ENCODE data around the gene ADAMTSL3. TPM values are rescaled to one million over a fixed set of nuclear protein-coding genes. Genes with fewer than 3 reads are reported as not detected.

The ADAMTSL3 gene
- total RNA-seq, 4 donors from 2014 or later, result 4.9 to 8.8 (median 6.8) TPM

DNA sequence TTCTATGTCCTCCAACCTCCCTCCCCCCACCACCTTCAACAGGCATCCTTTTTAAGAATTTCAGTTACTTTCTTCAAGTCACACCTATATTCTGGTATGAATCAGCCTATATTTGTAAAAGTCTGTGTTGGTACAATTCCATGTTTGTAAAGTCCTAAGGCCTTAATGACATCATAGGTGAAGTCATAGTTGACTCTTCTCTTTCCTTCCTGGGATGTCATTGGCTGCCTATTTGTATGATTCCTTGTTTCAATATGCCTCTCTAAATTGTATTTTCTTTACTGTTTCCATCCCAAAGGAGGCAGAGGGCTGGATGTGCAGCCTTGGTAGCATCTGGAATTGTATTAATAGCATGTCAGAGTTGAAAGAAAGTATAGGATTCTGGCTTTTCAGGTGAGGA is 56.5 kb downstream of the ADAMTSL3 start:
- Histone ChIP-seq H3K4me3 (no peak overlapping the region), H3K27ac (no peak overlapping the region), H3K9me3 (no peaks in the 10 kb centered on the region), H3K4me1 (no peaks in the 10 kb centered on the region), H3K36me3 (no peaks in the 10 kb centered on the region), H3K27me3 (no peaks in the 10 kb centered on the region)
- no peak for DNase-seq
- TF ChIP-seq POLR2A (IDR thresholded peaks at IDR 0.05) (no peak), POLR2AphosphoS5 (IDR thresholded peaks at IDR 0.05) (no peak), EP300 (IDR thresholded peaks at IDR 0.05; ENCODE audit: low read depth) (no peak)
- TF ChIP-seq, protein P1, sequence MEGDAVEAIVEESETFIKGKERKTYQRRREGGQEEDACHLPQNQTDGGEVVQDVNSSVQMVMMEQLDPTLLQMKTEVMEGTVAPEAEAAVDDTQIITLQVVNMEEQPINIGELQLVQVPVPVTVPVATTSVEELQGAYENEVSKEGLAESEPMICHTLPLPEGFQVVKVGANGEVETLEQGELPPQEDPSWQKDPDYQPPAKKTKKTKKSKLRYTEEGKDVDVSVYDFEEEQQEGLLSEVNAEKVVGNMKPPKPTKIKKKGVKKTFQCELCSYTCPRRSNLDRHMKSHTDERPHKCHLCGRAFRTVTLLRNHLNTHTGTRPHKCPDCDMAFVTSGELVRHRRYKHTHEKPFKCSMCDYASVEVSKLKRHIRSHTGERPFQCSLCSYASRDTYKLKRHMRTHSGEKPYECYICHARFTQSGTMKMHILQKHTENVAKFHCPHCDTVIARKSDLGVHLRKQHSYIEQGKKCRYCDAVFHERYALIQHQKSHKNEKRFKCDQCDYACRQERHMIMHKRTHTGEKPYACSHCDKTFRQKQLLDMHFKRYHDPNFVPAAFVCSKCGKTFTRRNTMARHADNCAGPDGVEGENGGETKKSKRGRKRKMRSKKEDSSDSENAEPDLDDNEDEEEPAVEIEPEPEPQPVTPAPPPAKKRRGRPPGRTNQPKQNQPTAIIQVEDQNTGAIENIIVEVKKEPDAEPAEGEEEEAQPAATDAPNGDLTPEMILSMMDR (IDR thresholded peaks at IDR 0.05), result no peak
- intact Hi-C loops (cut with DNase I; ENCODE audit: low total_unique reads) (no loop called here), in situ Hi-C loops (cut with MboI; ENCODE audit: low pct_ligation_motif_present in 1 of 4, low pct_unique_long_range_greater_than_20kb in 1 of 4, low sequenced_read_pairs in 3 of 4) (no loop called here)

DNA sequence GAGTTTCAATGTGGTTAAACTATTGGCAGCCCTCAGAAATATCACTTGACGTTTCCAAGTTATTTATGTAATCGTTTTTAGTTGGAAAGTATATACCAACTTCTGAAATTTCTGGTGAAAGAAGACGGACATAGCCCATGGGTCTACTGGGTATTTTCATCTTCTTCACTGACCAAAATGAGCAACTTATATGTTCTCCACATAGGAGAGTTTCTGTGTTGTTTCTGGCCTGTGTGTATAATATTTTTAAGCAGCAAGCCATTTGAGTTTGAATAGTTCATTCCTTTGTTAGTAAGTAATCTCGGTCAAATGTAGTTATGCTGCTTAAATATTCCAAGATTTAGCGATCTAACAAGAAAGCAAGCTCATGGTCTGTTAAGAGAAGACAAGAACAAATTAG is 57.3 kb downstream of the ADAMTSL3 start:
- TF ChIP-seq POLR2A (IDR thresholded peaks at IDR 0.05) (no peak), POLR2AphosphoS5 (IDR thresholded peaks at IDR 0.05) (no peak), EP300 (IDR thresholded peaks at IDR 0.05; ENCODE audit: low read depth) (no peak)
- TF ChIP-seq, protein P1 (IDR thresholded peaks at IDR 0.05), result no peak
- in situ Hi-C loops (cut with MboI; ENCODE audit: low pct_ligation_motif_present in 1 of 4, low pct_unique_long_range_greater_than_20kb in 1 of 4, low sequenced_read_pairs in 3 of 4) (no loop called here), intact Hi-C loops (cut with DNase I; ENCODE audit: low total_unique reads) (no loop called here)
- Histone ChIP-seq H3K9me3 (no peaks in the 10 kb centered on the region), H3K4me1 (no peaks in the 10 kb centered on the region), H3K36me3 (no peaks in the 10 kb centered on the region), H3K27me3 (no peaks in the 10 kb centered on the region), H3K27ac (no peak overlapping the region), H3K4me3 (no peak overlapping the region)
- DNase-seq, result no peak
- WGBS, 2 donors (ENCODE audit: low coverage in 1 of 2), result 69 to 74% methylated on average over 5 of the region's 5 CpGs

DNA sequence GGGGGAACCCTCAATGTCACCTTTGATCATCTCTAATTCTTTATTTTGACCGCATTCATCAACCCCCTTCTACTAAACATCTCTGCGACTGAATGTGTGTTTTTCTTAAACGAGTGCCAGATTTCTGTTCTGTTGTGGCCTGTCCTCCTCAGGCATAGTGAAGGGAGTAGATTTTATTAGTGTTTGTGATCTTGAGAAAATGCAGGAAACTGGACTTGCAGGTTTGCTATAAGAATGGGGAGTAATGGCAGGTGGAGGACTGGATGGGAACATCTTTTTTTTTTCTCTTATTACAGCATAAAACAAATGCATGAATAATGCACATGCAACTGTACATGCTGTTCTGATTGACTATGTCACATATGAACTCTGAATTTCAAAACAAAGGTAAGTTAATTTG is 59.3 kb downstream of the ADAMTSL3 start:
- no peak overlapping the region for H3K4me3 ChIP-seq
- in situ Hi-C loops (cut with MboI; ENCODE audit: low pct_ligation_motif_present in 1 of 4, low pct_unique_long_range_greater_than_20kb in 1 of 4, low sequenced_read_pairs in 3 of 4) (no loop called here), intact Hi-C loops (cut with DNase I; ENCODE audit: low total_unique reads) (no loop called here)
- no peak for DNase-seq
- no peaks in the 10 kb centered on the region for H3K27me3 ChIP-seq
- 78 to 85% methylated on average over 3 of the region's 3 CpGs for WGBS, 2 donors (ENCODE audit: low coverage in 1 of 2)
- no peak for TF ChIP-seq POLR2AphosphoS5 (IDR thresholded peaks at IDR 0.05)
- TF ChIP-seq, protein P1 (IDR thresholded peaks at IDR 0.05), result no peak
- TF ChIP-seq POLR2A (IDR thresholded peaks at IDR 0.05), result no peak
- no peak for TF ChIP-seq EP300 (IDR thresholded peaks at IDR 0.05; ENCODE audit: low read depth)
- H3K4me1 ChIP-seq, result no peaks in the 10 kb centered on the region
- no peak overlapping the region for H3K27ac ChIP-seq
- H3K9me3 ChIP-seq, result no peaks in the 10 kb centered on the region
- no peaks in the 10 kb centered on the region for H3K36me3 ChIP-seq

DNA sequence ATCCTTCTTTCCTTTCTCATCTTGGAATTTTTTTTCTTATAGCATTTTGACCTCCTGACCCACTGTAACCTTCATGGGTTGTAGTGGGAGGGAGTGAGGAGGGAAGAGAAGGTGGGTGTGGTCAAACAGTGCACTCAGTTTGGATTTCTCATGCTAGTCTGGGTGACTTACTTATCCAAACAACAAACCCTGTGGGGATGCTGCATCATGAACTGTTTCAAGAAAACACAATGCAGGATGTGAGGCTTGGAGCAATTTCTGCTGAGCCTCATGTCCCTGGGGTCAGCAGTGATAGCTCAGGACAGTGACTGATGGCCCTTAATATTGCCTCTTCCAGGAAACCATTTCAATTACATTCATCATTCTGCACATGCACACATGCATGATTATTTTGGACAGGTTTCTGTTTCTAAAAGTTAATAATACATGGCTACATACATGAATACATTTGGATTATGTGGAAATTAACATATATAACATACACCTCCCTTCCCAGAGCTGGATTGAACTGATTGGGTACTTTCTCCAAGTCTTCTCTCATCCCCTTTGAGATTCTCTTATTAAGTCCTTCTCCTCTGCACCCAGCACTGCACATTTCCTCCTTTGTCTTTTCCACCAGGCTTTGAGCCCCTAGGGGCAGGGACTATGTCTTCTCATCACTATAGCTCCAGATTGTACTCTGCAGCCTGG is 61.2 kb downstream of the ADAMTSL3 start:
- H3K4me3 ChIP-seq, result no peak overlapping the region
- H3K27ac ChIP-seq, result no peak overlapping the region
- TF ChIP-seq EP300 (IDR thresholded peaks at IDR 0.05; ENCODE audit: low read depth), result no peak
- TF ChIP-seq, protein P1 (IDR thresholded peaks at IDR 0.05), result no peak
- no peak for TF ChIP-seq POLR2AphosphoS5 (IDR thresholded peaks at IDR 0.05)
- no peak for TF ChIP-seq POLR2A (IDR thresholded peaks at IDR 0.05)
- H3K36me3 ChIP-seq, result no peaks in the 10 kb centered on the region
- intact Hi-C loops (cut with DNase I; ENCODE audit: low total_unique reads), result no loop called here
- H3K27me3 ChIP-seq, result no peaks in the 10 kb centered on the region
- no peaks in the 10 kb centered on the region for H3K4me1 ChIP-seq
- in situ Hi-C loops (cut with MboI; ENCODE audit: low pct_ligation_motif_present in 1 of 4, low pct_unique_long_range_greater_than_20kb in 1 of 4, low sequenced_read_pairs in 3 of 4), result no loop called here
- DNase-seq, result no peak
- no peaks in the 10 kb centered on the region for H3K9me3 ChIP-seq

Measured in transverse colon (tissue), 4 donors.